H9 (cell line): ENCODE results near the gene LHFPL2. TPM values are rescaled to one million over a fixed set of nuclear protein-coding genes. Genes with fewer than 3 reads are reported as not detected.

Experiments used
- DNase-seq: peaks from one replicate; pipeline ENCODE4 v3.0.0-alpha.2; 2017
- H2AFZ ChIP-seq: one replicate; pipeline ENCODE4 v1.6.1; 2013; ENCODE audit warnings: mild to moderate bottlenecking, low read length, control low read depth, moderate library complexity
- H2AK5ac ChIP-seq: 2 replicates; pipeline ENCODE4 v1.6.1; 2013; ENCODE audit warnings: low read length, control low read depth, mixed read lengths; ENCODE audit not compliant: insufficient read length
- H2BK120ac ChIP-seq: one replicate; pipeline ENCODE4 v1.6.1; 2013; ENCODE audit warnings: low read depth, mild to moderate bottlenecking, low read length, control low read depth, inconsistent platforms; ENCODE audit not compliant: poor library complexity, severe bottlenecking
- H2BK12ac ChIP-seq: 2 replicates; pipeline ENCODE4 v1.6.1; 2013; ENCODE audit warnings: low read length, control low read depth, mixed read lengths, low read depth; ENCODE audit not compliant: insufficient read length
- H2BK15ac ChIP-seq: 2 replicates; pipeline ENCODE4 v1.6.1; 2013; ENCODE audit warnings: low read depth, low read length, control low read depth
- H2BK20ac ChIP-seq: one replicate; pipeline ENCODE4 v1.6.1; 2013; ENCODE audit warnings: low read depth, mild to moderate bottlenecking, low read length, control low read depth, inconsistent platforms; ENCODE audit not compliant: poor library complexity, severe bottlenecking
- H2BK5ac ChIP-seq: 2 replicates; pipeline ENCODE4 v1.6.1; 2013; ENCODE audit warnings: low read length, control low read depth, mixed read lengths; ENCODE audit not compliant: insufficient read length
- H3K14ac ChIP-seq: 2 replicates; pipeline ENCODE4 v1.6.1; 2013; ENCODE audit warnings: low read length, control low read depth; ENCODE audit not compliant: insufficient read depth
- H3K18ac ChIP-seq: 2 replicates; pipeline ENCODE4 v1.6.1; 2013; ENCODE audit warnings: low read depth, mild to moderate bottlenecking, mixed read lengths, low read length, control low read depth; ENCODE audit not compliant: insufficient read length
- H3K23ac ChIP-seq: 2 replicates; pipeline ENCODE4 v1.6.1; 2013; ENCODE audit warnings: low read length, control low read depth, mixed read lengths, low read depth; ENCODE audit not compliant: insufficient read length
- H3K23me2 ChIP-seq: 2 replicates; pipeline ENCODE4 v1.6.1; 2013; ENCODE audit warnings: low read depth, mild to moderate bottlenecking, mixed read lengths, low read length, control low read depth; ENCODE audit not compliant: insufficient read length, poor library complexity, severe bottlenecking
- H3K27ac ChIP-seq: 2 replicates; pipeline ENCODE4 v1.5.1; 2013; ENCODE audit warnings: low read length, control low read depth, mixed read lengths, low read depth; ENCODE audit not compliant: insufficient read length
- H3K27me3 ChIP-seq: 2 replicates; pipeline ENCODE4 v1.6.1; 2013; ENCODE audit warnings: low read length, control low read depth, inconsistent platforms; ENCODE audit not compliant: insufficient read depth
- H3K4ac ChIP-seq: 2 replicates; pipeline ENCODE4 v1.6.1; 2013; ENCODE audit warnings: low read depth, mild to moderate bottlenecking, control low read depth, inconsistent platforms, low read length, moderate library complexity
- H3K4me1 ChIP-seq: 2 replicates; pipeline ENCODE4 v1.6.1; 2013; ENCODE audit warnings: low read length, control low read depth, inconsistent platforms; ENCODE audit not compliant: insufficient read depth
- H3K4me2 ChIP-seq: 2 replicates; pipeline ENCODE4 v1.6.1; 2013; ENCODE audit warnings: low read length, control low read depth, mixed read lengths; ENCODE audit not compliant: insufficient read length, insufficient read depth
- H3K56ac ChIP-seq: 2 replicates; pipeline ENCODE4 v1.6.1; 2013; ENCODE audit warnings: low read depth, mild to moderate bottlenecking, mixed read lengths, low read length, control low read depth; ENCODE audit not compliant: insufficient read length
- H3K79me1 ChIP-seq: 2 replicates; pipeline ENCODE4 v1.6.1; 2013; ENCODE audit warnings: low read depth, mild to moderate bottlenecking, moderate library complexity, low read length, control low read depth, inconsistent platforms; ENCODE audit not compliant: insufficient read depth, poor library complexity, severe bottlenecking
- H3K79me2 ChIP-seq: 2 replicates; pipeline ENCODE4 v1.6.1; 2013; ENCODE audit warnings: low read length, control low read depth, inconsistent platforms; ENCODE audit not compliant: insufficient read depth
- H3K9ac ChIP-seq: 2 replicates; pipeline ENCODE4 v1.6.1; 2013; ENCODE audit warnings: low read length, control low read depth, mixed read lengths; ENCODE audit not compliant: insufficient read length; ENCODE audit errors: extremely low read depth
- H3K9me3 ChIP-seq: one replicate; pipeline ENCODE4 v1.6.1; 2013; ENCODE audit warnings: low read depth, low read length, inconsistent platforms; ENCODE audit not compliant: control insufficient read depth
- H3T11ph ChIP-seq: one replicate; pipeline ENCODE4 v1.6.1; 2013; ENCODE audit warnings: mild to moderate bottlenecking, low read length, control low read depth, inconsistent platforms
- H4K20me1 ChIP-seq: one replicate; pipeline ENCODE4 v1.6.1; 2013; ENCODE audit not compliant: control insufficient read depth, insufficient read length, insufficient read depth
- H4K5ac ChIP-seq: 2 replicates; pipeline ENCODE4 v1.6.1; 2013; ENCODE audit warnings: low read depth, mild to moderate bottlenecking, mixed read lengths, low read length, control low read depth; ENCODE audit not compliant: insufficient read length
- H4K8ac ChIP-seq: replicated peaks from 2 replicates; pipeline ENCODE4 v1.6.1; 2013; ENCODE audit warnings: low read length, control low read depth, mixed read lengths, low read depth; ENCODE audit not compliant: insufficient read length
- H4K91ac ChIP-seq: 2 replicates; pipeline ENCODE4 v1.6.1; 2013; ENCODE audit warnings: low read depth, mild to moderate bottlenecking, moderate library complexity, mixed read lengths, low read length, control low read depth; ENCODE audit not compliant: insufficient read length
- H3K27ac Mint-ChIP-seq, 3 experiments: 2 replicates in 2 of 3; 3 replicates in 1 of 3; pipeline ENCODE4 v1.8.0; 2020 to 2021; ENCODE audit warnings: mixed read lengths in 3 of 3, mild to moderate bottlenecking in 1 of 3, moderate library complexity in 1 of 3
- H3K27me3 Mint-ChIP-seq: 2 replicates; pipeline ENCODE4 v1.8.0; 2021; ENCODE audit warnings: low read depth, mild to moderate bottlenecking, moderate library complexity, mixed read lengths
- H3K36me3 Mint-ChIP-seq, 3 experiments: 2 replicates in 2 of 3; 3 replicates in 1 of 3; pipeline ENCODE4 v1.8.0; 2020 to 2021; ENCODE audit warnings: low read depth in 3 of 3, mixed read lengths in 3 of 3; ENCODE audit not compliant: insufficient read depth in 1 of 3
- H3K4me1 Mint-ChIP-seq, 2 experiments: 2 replicates each; pipeline ENCODE4 v1.8.0; 2020; ENCODE audit warnings: mixed read lengths in 2 of 2
- H3K4me3 Mint-ChIP-seq, 2 experiments: 2 replicates in 1 of 2; 3 replicates in 1 of 2; pipeline ENCODE4 v1.8.0; 2020 to 2021; ENCODE audit warnings: mild to moderate bottlenecking in 2 of 2, mixed read lengths in 2 of 2, moderate library complexity in 1 of 2
- H3K9me3 Mint-ChIP-seq, 2 experiments: 2 replicates in 1 of 2; 3 replicates in 1 of 2; pipeline ENCODE4 v1.8.0; 2020; ENCODE audit warnings: mild to moderate bottlenecking in 2 of 2, mixed read lengths in 2 of 2, moderate library complexity in 1 of 2
- CTCF ChIP-seq: fragments of 200-600 bp; sonication (generic); conservative IDR thresholded peaks from 3 replicates; pipeline ENCODE4 v1.8.0; 2021; ENCODE audit warnings: antibody characterized with exemption, mild to moderate bottlenecking
- WGBS: extraction: QIAGEN DNeasy Blood & Tissue Kit; methylation state at CpG from one replicate; pipeline ENCODE4 v1.1.7; 2013; ENCODE audit warnings: missing lambda C conversion rate, low lambda C conversion rate, mixed read lengths; ENCODE audit not compliant: insufficient read length; ENCODE audit errors: extremely low coverage; 5-methylcytosine and 5-hydroxymethylcytosine counted together
- total RNA-seq: library from RNA; stranded (reverse); gene quantifications from 2 replicates; pipeline ENCODE4 v1.2.1, GENCODE V29; 2021

LHFPL2 gene
- total RNA-seq, 1 experiment from 2014 or later: 26.3 TPM

GRCh38 chr5:78587775-78588291 is 60.7 kb downstream of the LHFPL2 start:
- no peak overlapping the region for H2BK5ac ChIP-seq
- H3K27ac Mint-ChIP-seq: peak overlapping the region in 1 of 3 experiments; percentile 79; a peak in 1 of 7 replicates

More at GRCh38 chr5:78587775-78588291, 60.7 kb downstream of the LHFPL2 start:
- Histone ChIP-seq H2BK20ac (no peak overlapping the region), H3K27ac (no peak overlapping the region), H3K27me3 (no peaks in the 10 kb centered on the region), H3K14ac (no peak overlapping the region), H4K5ac (no peak overlapping the region), H3K4me1 (peaks cover 3% of the 10 kb centered on the region; the same call in 1 of the 2 replicates), H3K18ac (no peak overlapping the region), H3K4me2 (no peak overlapping the region), H2BK15ac (no peak overlapping the region), H2AFZ (no peak overlapping the region), H3K9ac (no peak overlapping the region), H4K8ac (no peak overlapping the region), H2BK12ac (no peak overlapping the region), H2BK120ac (no peak overlapping the region), H3K79me1 (peaks cover 6% of the 10 kb centered on the region), H3K23me2 (no peaks in the 10 kb centered on the region), H3T11ph (no peak overlapping the region), H3K9me3 (peaks cover 14% of the 10 kb centered on the region), H3K23ac (no peak overlapping the region), H4K91ac (no peak overlapping the region), H3K56ac (no peak overlapping the region), H3K79me2 (peaks cover 1% of the 10 kb centered on the region; the same call in 1 of the 2 replicates), H2AK5ac (no peak overlapping the region), H4K20me1 (no peaks in the 10 kb centered on the region), H3K4ac (no peak overlapping the region)
- Mint-ChIP-seq H3K36me3 (peaks cover 46 to 66% (median 48%) of the 10 kb centered on the region in 3 experiments), H3K27me3 (no peaks in the 10 kb centered on the region), H3K4me1 (peaks cover 13 to 15% of the 10 kb centered on the region in 2 experiments), H3K9me3 (peaks cover 25 to 41% of the 10 kb centered on the region in 2 experiments), H3K4me3 (no peak overlapping the region)
- no CpG with 5 or more reads among the region's 3 CpGs for WGBS
- no peak for TF ChIP-seq CTCF
- DNase-seq: no peak
